HCEC 1CT (cell line): ENCODE measurements around the gene NID2.

Source experiments
- DNase-seq: peaks from one replicate; pipeline ENCODE4 v3.0.0-alpha.2; 2017

The NID2 gene

GRCh38 chr14:52023518-52023917 lies 45.3 kb downstream of the NID2 start:
- peak; percentile 78 for DNase-seq

GRCh38 chr14:52021957-52022600 lies 46.8 kb downstream of the NID2 start:
- no peak for DNase-seq

GRCh38 chr14:52020866-52021717 lies 47.8 kb downstream of the NID2 start:
- no peak for DNase-seq

GRCh38 chr14:52020161-52020714 lies 48.6 kb downstream of the NID2 start:
- no peak for DNase-seq

- no peak for DNase-seq
Observed at GRCh38 chr14:52018970-52019369, 49.9 kb downstream of the NID2 start.

- DNase-seq, result no peak
Observed at GRCh38 chr14:52018252-52018651, 50.6 kb downstream of the NID2 start.

GRCh38 chr14:52015411-52016030 lies 53.3 kb downstream of the NID2 start:
- peak; percentile 46 for DNase-seq

- DNase-seq, result no peak
Observed at GRCh38 chr14:52014601-52015267, 54.1 kb downstream of the NID2 start.

- DNase-seq, result no peak
Observed at GRCh38 chr14:52013984-52014600, 54.8 kb downstream of the NID2 start.

GRCh38 chr14:52012635-52013034 lies 56.2 kb downstream of the NID2 start:
- DNase-seq, result peak; percentile 30

GRCh38 chr14:52011523-52011922 lies 57.3 kb downstream of the NID2 start:
- DNase-seq, result no peak

GRCh38 chr14:52010173-52010693 lies 58.6 kb downstream of the NID2 start:
- DNase-seq, result no peak

GRCh38 chr14:52008136-52008535 lies 60.7 kb downstream of the NID2 start:
- DNase-seq, result no peak

GRCh38 chr14:52007637-52008036 lies 61.2 kb downstream of the NID2 start:
- DNase-seq, result no peak

GRCh38 chr14:52007211-52007610 lies 61.6 kb downstream of the NID2 start:
- no peak for DNase-seq

- DNase-seq, result no peak
Observed at GRCh38 chr14:52006361-52006760, 62.5 kb downstream of the NID2 start.

- no peak for DNase-seq
Observed at GRCh38 chr14:52005625-52006024, 63.2 kb downstream of the NID2 start.

GRCh38 chr14:52003324-52003723 lies 65.5 kb downstream of the NID2 start:
- DNase-seq, result peak; percentile 36

- DNase-seq, result no peak
Observed at GRCh38 chr14:52002542-52002941, 66.3 kb downstream of the NID2 start.

- no peak for DNase-seq
Observed at GRCh38 chr14:52000696-52001095, 68.2 kb downstream of the NID2 start.

- peak; percentile 69 for DNase-seq
Observed at GRCh38 chr14:52000019-52000582, 68.8 kb downstream of the NID2 start.

- DNase-seq, result peak; percentile 84
Observed at GRCh38 chr14:51999084-51999483, 69.8 kb downstream of the NID2 start.
